ENCODE measurements around the gene ATP1A1.

DNA sequence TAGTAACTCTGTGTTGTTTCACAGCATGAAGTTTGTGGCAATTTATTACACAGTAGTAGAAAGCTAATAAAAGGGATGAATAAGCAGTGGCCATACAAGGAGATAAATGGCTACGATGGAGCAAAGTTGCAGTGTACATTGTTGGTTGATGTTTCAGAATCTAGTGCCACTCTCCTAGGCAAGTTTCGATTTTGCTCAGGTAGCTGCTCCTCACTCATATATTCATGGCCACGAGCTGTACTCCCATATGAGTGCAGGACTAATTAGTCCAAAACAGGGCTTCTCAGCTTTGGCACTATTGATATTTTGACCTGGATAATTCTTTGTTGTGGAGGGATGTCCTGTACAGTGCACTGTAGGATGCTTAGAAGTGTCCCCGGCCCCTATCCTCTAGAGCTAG lies 30.0 kb upstream of the ATP1A1 start:
- TF ChIP-seq CTCF (IDR thresholded peaks at IDR 0.05; ENCODE audit: low read length) (no peak), EZH2 (optimal IDR thresholded peaks at IDR 0.05; ENCODE audit: low read depth, low read length) (no peak), EZH2phosphoT487 (IDR thresholded peaks at IDR 0.05; ENCODE audit: low read length) (no peak)

Measured in MM.1S (cell line).